Measurements from ENCODE around the gene DBNL. TPM values are rescaled to one million over a fixed set of nuclear protein-coding genes. Genes with fewer than 3 reads are reported as not detected.
"Not testable (repeated sequence)": the region's sequence is repeated elsewhere in the genome, so short reads cannot be mapped to it uniquely, and the experiment has no call there.

Gene DBNL
- total and polyA plus RNA-seq, 3 donors from 2014 or later = 50.0 to 72.7 (median 61.4) TPM

- DNase-seq; H3K27ac ChIP-seq; H3K9me3 ChIP-seq; H3K27me3 ChIP-seq; intact Hi-C loops (cut with DNase I; ENCODE audit: low total_unique reads); H3K4me1 ChIP-seq; H3K4me3 ChIP-seq; H3K36me3 ChIP-seq (ENCODE audit: low read depth, missing control alignments): not testable (repeated sequence)
- 68% methylated on average over 4 of the region's 11 CpGs; no CpG with 5 or more reads in 1 of the 2 donors for WGBS, 2 donors
Observed at GRCh38 chr7:44029433-44029832, 15.1 kb upstream of the DBNL start.

- intact Hi-C loops (cut with DNase I; ENCODE audit: low total_unique reads); H3K27ac ChIP-seq; H3K27me3 ChIP-seq; H3K4me3 ChIP-seq; H3K36me3 ChIP-seq (ENCODE audit: low read depth, missing control alignments); DNase-seq; H3K9me3 ChIP-seq; H3K4me1 ChIP-seq: not testable (repeated sequence)
- 100% methylated on average over 2 of the region's 5 CpGs; no CpG with 5 or more reads in 1 of the 2 donors for WGBS, 2 donors
Observed at GRCh38 chr7:44030029-44030428, 14.5 kb upstream of the DBNL start.

GRCh38 chr7:44031319-44031718 lies 13.2 kb upstream of the DBNL start:
- intact Hi-C loops (cut with DNase I; ENCODE audit: low total_unique reads); H3K9me3 ChIP-seq; H3K4me3 ChIP-seq; H3K27ac ChIP-seq; DNase-seq; H3K27me3 ChIP-seq; H3K36me3 ChIP-seq (ENCODE audit: low read depth, missing control alignments); H3K4me1 ChIP-seq: not testable (repeated sequence)
- 77 to 93% methylated on average over 12 of the region's 13 CpGs for WGBS, 2 donors

GRCh38 chr7:44032031-44032430 lies 12.5 kb upstream of the DBNL start:
- H3K4me1 ChIP-seq; H3K27ac ChIP-seq; H3K4me3 ChIP-seq; H3K36me3 ChIP-seq (ENCODE audit: low read depth, missing control alignments); DNase-seq; H3K27me3 ChIP-seq; intact Hi-C loops (cut with DNase I; ENCODE audit: low total_unique reads); H3K9me3 ChIP-seq: not testable (repeated sequence)
- WGBS, 2 donors = 77 to 87% methylated on average over 6 of the region's 6 CpGs

DNA sequence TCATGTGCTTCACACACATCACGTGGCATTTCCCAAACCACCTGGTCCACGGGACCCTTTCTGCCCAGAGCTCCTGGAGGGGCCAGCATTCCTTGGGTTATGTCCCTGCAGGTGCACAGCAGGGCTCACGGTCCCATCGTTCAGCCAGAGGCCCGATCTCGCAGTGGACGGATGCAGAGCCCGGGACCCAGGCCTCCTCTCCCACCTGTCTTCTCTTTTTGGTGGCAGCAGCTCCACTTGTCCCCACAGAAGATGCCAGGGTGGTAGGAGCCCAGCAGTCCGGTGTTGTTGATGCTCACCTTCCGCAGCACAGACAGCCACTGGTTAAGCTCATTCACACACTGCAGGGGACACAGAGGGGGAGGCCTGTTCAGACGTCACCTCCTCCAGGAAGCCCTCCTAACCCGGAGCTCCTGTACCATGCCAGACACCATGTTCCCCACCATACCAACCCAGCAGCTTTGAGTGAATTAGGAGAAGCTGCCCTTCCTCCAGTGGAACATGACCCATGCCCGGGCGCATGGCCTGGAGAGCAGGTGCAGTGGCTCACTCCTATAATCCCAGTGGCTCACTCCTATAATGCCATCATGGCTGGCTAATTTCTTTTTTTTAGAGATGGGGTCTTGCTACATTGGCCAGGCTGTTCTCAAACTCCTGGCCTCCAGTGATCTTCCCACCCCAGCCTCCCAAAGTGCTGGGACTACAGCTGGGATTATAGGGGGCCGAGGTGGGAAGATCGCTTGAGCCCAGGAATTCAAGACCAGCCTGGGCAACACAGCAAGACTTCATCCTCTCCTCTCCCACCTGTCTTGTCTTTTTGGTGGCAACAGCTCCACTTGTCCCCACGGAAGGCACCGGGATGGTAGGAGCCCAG lies 10.3 kb upstream of the DBNL start:
- H3K36me3 ChIP-seq (ENCODE audit: low read depth, missing control alignments); H3K27me3 ChIP-seq; H3K4me3 ChIP-seq; intact Hi-C loops (cut with DNase I; ENCODE audit: low total_unique reads); H3K27ac ChIP-seq; DNase-seq; H3K4me1 ChIP-seq; H3K9me3 ChIP-seq: not testable (repeated sequence)
- 87 to 93% methylated on average over 12 to 16 of the region's 18 CpGs for WGBS, 2 donors

GRCh38 chr7:44036364-44036763 lies 8.1 kb upstream of the DBNL start:
- H3K4me1 ChIP-seq; H3K36me3 ChIP-seq (ENCODE audit: low read depth, missing control alignments); DNase-seq; H3K27me3 ChIP-seq; H3K27ac ChIP-seq; H3K9me3 ChIP-seq; H3K4me3 ChIP-seq; intact Hi-C loops (cut with DNase I; ENCODE audit: low total_unique reads): not testable (repeated sequence)
- 27 to 44% methylated on average over 8 of the region's 10 CpGs for WGBS, 2 donors

DNA sequence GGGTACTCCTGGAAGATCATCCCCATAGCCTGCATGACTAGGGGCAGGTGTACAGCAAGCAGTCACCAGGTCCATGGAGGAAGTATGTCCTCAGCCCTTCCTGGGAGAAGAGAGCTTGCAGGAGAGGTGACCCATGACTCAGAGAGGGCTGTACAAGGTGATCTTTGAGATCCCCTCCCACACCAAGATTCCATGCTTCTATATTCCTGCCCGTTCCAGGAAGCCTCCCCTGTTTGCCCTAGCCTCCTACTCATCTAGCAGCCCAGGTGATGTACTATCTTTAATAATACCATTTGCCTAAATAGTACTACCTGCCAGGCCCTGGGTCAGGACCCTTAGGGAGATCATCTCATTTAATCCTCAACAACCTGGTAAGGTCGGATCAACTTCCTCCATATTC lies 6.6 kb upstream of the DBNL start:
- H3K4me1 ChIP-seq; H3K27me3 ChIP-seq; H3K9me3 ChIP-seq; intact Hi-C loops (cut with DNase I; ENCODE audit: low total_unique reads); H3K36me3 ChIP-seq (ENCODE audit: low read depth, missing control alignments); H3K4me3 ChIP-seq; DNase-seq; H3K27ac ChIP-seq: not testable (repeated sequence)
- WGBS, 2 donors = 67 to 80% methylated on average over 2 of the region's 2 CpGs

GRCh38 chr7:44038553-44038952 lies 5.9 kb upstream of the DBNL start:
- H3K27me3 ChIP-seq; DNase-seq; H3K9me3 ChIP-seq; H3K27ac ChIP-seq; H3K4me3 ChIP-seq; H3K4me1 ChIP-seq; intact Hi-C loops (cut with DNase I; ENCODE audit: low total_unique reads); H3K36me3 ChIP-seq (ENCODE audit: low read depth, missing control alignments): not testable (repeated sequence)
- 40 to 41% methylated on average over 6 of the region's 12 CpGs for WGBS, 2 donors

DNA sequence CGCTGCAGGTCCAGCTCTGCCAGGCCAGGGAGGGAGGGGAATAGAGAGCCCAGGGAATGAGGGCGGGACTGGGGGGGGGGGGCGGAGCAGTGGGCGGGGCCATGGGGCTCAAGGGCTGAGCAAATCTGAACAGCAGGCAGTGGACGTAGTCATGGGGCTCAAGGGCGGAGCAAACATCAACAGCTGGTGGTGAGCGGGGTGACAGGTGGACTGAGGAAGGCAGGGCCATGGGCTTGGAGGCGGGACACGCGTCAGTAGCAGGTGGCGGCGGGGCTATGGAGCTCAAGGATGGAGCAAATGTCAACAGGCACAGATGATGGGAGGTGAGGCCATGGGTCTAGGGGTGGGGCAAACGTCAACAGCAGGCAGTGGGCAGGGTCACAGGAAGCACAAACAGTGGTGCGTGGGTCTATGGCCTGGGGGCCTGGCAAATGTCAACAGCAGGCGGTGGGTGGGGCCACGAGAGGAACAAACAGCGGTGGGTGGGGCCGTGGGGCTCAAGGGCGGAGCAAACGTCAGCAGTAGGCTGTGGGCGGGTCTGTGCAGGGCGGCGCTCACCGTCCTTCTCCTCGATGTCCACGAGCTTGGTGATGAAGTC lies 5.4 kb upstream of the DBNL start:
- H3K27ac ChIP-seq; H3K27me3 ChIP-seq; H3K36me3 ChIP-seq (ENCODE audit: low read depth, missing control alignments); intact Hi-C loops (cut with DNase I; ENCODE audit: low total_unique reads); H3K4me1 ChIP-seq; H3K9me3 ChIP-seq; H3K4me3 ChIP-seq: not testable (repeated sequence)
- 0 to 7% methylated on average over 6 to 15 of the region's 26 CpGs for WGBS, 2 donors
- DNase-seq = peak; percentile 83

DNA sequence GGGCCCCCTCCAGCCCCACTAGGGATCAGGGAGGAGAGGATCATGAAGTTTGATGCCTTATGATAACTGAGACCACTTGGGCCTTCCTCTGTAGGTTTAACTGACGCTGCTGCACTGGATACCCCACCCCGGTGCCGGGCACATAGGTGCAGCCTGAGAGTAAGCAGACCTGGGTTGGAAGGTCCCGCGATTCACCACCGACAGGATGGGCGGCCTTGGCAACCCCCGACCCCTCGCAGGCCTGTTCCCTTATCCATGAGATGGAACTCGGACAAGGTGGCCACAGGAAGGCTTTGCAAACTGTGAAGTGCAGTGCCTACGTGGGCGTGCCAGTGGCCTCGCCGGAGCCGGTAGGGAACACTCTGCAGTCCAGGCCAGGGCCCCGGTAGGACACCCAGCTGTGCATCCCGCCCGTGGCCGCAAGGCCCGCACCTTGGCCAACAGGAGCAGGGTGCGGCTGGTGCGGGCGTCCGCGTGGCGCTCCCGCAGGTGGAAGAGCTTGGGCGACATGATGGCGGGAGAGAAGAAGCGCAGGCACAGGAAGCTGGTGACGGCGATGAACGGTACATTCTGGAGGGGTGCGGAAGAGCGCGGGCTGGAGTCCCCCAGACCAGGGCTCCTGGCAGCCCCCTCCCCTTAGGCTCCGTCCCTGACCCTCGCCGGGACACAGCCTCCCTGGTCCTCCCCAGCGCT lies 4.6 kb upstream of the DBNL start:
- H3K4me3 ChIP-seq = peak overlapping the region; percentile 15 to 36
- H3K4me1 ChIP-seq; H3K9me3 ChIP-seq; intact Hi-C loops (cut with DNase I; ENCODE audit: low total_unique reads); H3K27ac ChIP-seq; H3K36me3 ChIP-seq (ENCODE audit: low read depth, missing control alignments); DNase-seq; H3K27me3 ChIP-seq: not testable (repeated sequence)
- 8% methylated on average over 10 of the region's 40 CpGs; no CpG with 5 or more reads in 1 of the 2 donors for WGBS, 2 donors

DNA sequence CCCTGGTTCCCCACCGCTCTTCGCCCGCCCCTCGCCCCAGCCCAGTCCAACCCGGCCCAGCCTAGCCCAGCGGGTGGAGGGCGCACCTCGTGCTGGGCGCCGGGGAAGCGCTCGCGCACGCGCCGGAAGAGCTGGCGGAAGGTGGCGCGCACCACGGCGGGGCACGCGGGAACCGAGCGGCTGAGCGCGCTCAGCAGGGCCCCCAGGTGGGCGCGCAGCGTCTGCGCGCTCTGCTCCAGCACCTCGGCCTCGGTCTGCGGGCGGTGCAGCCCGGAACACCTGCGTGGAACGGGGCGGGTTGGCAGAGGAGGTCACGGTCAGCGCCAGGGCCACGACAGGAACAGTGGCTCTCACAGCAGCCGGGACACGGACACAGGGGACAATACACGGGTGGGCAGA lies 4.0 kb upstream of the DBNL start:
- H3K27me3 ChIP-seq; H3K36me3 ChIP-seq (ENCODE audit: low read depth, missing control alignments); H3K27ac ChIP-seq; H3K9me3 ChIP-seq; intact Hi-C loops (cut with DNase I; ENCODE audit: low total_unique reads); DNase-seq: not testable (repeated sequence)
- H3K4me1 ChIP-seq = peaks cover 12% of the 10 kb centered on the region
- 1% methylated on average over 22 of the region's 46 CpGs; no CpG with 5 or more reads in 1 of the 2 donors for WGBS, 2 donors
- H3K4me3 ChIP-seq = peak overlapping the region; percentile 15 to 36

All from testis (tissue), 3 donors.